GM12801 (cell line): ENCODE results near the gene CAPN5.

Experiments
- TF ChIP-seq, protein P1 (sequence below): IDR thresholded peaks from one replicate; pipeline ENCODE4 v1.5.1; 2011; ENCODE audit warnings: control low read depth; ENCODE audit not compliant: insufficient read length; ENCODE audit errors: extremely low read depth

The CAPN5 gene

DNA sequence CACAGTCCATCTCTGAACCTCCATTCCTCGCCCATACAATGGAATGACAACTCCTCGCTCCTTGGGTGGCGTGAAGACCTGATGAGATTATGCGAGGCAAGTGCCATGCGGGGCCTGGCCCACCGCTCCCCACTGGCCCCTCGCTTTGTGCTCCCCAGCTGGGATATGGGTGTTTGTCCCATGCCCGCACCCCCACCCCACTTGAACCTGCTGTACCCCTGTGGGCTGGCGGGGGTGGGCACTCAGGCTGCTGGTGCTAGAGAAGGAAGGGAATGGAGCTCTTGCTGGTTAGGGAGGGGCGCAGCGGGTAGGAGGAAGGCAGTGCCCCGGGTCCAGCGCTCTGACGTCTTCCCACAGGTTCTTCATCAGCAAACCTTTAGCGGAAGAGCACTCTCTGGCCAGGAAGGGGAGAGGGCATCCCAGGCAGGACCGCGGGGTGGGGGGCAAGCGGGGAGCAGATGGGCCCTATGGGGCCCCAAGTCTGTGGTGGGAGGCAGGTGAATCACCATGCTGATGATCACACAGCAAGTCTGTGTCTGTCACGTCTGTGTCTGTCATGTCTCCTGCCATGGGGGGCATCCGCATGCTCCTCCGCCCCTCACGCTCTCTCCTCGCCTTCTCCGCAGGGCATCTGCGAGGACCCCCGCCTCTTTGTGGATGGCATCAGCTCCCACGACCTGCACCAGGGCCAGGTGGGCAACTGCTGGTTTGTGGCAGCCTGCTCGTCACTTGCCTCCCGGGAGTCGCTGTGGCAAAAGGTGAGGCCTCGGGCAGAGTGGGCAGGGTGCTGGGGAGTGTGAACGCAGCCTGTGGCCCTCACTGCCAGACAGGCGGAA, 26.5 kb downstream of the CAPN5 start:
- TF ChIP-seq, protein P1, sequence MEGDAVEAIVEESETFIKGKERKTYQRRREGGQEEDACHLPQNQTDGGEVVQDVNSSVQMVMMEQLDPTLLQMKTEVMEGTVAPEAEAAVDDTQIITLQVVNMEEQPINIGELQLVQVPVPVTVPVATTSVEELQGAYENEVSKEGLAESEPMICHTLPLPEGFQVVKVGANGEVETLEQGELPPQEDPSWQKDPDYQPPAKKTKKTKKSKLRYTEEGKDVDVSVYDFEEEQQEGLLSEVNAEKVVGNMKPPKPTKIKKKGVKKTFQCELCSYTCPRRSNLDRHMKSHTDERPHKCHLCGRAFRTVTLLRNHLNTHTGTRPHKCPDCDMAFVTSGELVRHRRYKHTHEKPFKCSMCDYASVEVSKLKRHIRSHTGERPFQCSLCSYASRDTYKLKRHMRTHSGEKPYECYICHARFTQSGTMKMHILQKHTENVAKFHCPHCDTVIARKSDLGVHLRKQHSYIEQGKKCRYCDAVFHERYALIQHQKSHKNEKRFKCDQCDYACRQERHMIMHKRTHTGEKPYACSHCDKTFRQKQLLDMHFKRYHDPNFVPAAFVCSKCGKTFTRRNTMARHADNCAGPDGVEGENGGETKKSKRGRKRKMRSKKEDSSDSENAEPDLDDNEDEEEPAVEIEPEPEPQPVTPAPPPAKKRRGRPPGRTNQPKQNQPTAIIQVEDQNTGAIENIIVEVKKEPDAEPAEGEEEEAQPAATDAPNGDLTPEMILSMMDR, result no peak

DNA sequence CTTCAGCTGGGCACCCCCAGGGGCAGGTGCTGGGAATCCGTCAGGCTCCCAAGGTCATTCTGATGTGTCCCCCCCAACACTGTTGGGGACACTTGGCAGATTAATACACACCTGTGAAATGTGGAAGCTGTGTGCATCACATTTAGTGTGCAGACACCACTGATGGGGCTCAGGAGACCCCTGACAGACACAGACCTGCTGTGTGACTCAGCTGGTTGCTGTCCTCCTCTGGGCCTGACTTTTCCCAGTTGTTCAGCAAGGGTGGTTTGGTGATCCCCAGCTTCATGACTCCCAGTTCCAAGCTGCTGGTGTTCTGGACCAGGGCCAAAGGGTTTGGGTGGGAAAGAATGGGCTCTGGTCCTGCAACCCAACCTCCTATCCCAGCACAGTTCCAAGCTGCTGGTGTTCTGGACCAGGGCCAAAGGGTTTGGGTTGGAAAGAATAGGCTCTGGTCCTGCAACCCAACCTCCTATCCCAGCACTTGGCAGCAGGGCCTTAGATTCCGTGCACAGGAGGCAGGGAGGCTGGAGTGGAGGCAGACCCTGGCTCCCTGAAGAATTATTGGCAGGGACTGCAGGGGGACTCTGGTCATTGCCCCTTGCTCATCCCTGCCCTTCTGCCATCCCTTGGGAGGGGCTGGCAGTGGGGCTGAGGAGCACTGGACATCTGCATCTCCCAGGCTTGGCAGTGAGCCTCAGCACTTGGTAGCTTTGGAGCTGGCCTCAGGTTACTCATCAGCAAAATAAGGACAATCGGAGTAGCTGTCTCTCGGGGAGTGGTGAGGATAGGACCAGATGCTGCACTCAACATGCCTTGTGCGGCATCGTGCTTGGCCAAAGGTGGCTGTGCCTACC, 27.4 kb downstream of the CAPN5 start:
- TF ChIP-seq, protein P1, result no peak

DNA sequence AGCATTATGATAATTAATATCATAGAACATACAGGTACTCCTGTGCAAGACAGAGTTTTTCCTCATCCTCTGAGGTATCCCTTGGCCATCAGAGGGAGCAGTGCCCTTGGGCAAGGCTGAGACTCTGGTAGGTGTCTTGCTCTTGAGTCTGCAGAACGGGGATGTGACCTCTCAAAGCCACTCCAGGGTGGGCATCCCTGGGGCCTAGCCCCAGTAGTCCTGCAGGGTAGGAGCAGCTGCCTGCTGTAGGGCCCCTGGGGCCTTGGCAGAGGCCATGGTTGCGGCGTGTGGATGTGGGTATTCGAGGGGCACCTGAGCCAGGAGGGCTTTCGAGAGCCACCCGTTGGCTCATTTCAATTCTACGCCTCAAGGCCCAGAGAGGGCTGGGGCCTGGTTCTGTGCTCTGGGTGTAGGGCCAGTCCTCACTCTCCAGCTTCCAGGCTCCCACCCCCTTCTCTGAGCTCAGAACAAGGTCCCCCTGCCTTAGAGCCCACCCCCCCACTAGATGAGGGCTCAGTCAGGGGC, 28.1 kb downstream of the CAPN5 start:
- TF ChIP-seq, protein P1, result no peak

DNA sequence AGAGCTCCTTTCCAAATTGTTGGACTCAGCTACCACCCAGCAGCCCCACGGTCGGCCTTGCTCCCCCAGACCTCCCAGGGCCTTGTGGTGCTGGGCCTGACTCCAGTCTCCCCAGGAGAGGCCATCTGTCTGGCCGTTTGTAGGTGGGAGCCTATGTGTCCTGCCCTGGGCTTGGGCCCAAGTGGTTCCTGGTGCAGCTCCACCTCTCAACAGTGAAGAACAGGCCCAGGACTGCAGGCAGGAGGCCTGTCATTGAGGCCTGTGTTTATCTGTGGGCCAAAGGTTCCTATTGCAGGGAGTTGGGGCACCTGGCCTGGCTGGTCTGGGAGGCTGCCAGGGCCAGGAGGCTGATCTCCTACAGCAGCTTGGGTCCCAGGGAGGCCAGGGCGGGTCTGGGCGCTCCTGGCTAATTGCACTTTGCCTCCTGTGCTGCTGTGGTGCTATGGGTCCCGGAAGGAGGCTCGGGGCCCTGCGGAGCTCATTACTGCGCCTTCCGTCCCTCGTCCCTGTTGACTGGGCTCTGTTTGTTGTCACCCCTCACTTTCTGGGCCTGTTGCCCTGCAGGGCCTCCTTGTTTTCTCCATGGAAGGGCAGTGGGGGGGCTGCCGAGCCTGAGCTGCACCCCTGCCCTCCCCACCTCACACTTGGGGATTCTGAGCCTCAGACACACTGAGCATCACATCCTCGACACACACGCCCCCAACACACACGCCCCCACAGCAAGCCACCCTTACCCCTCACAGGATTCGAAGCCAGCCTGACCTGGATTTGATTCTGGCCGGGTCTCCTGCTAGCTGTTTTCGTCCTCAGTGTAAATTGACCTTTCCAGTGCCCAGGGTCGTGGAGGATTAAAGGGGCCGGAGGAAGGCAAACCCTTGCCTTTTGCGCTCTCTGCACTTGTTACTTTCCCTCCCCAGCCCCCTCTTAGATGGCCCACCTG, 29.1 kb downstream of the CAPN5 start:
- TF ChIP-seq, protein P1, result no peak

DNA sequence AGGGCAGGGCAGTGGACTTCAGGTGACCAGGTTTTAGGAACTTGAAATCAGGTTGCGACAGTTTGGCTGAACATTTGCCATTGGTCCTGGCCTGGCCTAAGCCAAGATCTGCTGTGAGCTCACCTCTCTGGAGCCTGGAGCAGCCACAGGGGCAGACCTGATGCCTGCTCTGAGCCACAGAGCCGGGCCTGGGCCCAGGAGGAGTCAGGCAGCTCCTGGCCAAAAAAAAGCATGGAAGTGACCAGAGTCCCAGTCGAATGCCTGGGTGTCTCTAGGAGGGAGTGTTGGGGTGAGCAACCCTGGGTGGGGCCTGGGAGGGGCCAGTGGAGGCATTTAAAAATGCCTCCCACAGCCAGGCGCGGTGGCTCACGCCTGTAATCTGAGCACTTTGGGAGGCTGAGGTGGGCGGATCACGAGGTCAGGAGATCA, 29.8 kb downstream of the CAPN5 start:
- TF ChIP-seq, protein P1, result no peak

DNA sequence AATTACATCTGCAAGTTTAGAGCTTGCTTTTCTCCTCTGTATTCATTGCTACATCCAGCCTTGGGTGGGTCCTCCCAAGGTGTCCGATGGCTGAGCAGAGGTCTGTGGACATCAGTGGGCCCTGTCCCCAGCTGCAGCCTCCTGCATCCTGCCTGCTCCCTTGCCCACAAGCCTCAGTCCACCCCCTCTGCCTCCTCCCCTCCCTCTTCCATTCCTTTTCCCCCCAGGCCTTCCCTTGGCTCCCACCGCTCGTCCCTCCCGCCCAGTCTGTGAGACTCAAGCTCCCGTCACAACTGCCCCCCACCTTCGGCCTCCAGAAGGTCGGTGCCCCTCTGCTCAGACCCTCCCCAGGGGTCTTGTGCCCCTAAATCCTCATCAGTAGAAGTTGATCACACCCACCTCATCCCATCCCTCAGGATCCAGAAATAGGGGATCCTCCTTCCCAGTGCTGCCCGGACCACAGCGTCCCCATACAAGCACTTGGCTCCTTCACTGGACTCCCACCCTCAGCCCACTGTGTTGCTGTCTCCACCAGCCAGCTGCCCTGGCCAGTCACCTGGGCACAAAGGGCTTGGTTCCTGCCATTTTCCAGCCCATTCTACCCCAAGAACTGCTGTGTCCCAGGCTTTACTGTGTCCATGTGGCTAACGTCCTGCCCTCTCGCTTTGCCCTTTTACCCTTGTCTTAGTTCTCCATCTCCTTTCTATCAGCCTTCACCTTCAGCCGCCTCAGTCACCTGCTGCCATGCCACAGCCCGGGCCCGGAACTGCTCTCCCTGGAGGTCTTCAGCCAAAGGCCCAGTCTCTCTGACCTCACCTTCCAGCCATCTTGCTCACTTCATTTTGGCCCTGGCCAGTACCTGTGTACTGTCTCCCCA, 33.6 kb downstream of the CAPN5 start:
- TF ChIP-seq, protein P1, result no peak
